Stimulated activated CD4-positive, alpha-beta T cell treated with anti-CD3 and anti-CD28 coated beads, Interleukin-12 subunit alpha, Interleukin-12 subunit beta, amount 100 ng/mL, for 48 hours (primary cell): ENCODE measurements around the gene MAP4K5.
"Not testable (repeated sequence)": the region's sequence is repeated elsewhere in the genome, so short reads cannot be mapped to it uniquely, and the experiment has no call there.

Source experiments
- DNase-seq, 3 donors: peaks; one replicate each; pipeline ENCODE4 v3.0.0-alpha.2; 2020; ENCODE audit warnings: low read depth in 2 of 3, low spot score in 1 of 3

The MAP4K5 gene

DNA sequence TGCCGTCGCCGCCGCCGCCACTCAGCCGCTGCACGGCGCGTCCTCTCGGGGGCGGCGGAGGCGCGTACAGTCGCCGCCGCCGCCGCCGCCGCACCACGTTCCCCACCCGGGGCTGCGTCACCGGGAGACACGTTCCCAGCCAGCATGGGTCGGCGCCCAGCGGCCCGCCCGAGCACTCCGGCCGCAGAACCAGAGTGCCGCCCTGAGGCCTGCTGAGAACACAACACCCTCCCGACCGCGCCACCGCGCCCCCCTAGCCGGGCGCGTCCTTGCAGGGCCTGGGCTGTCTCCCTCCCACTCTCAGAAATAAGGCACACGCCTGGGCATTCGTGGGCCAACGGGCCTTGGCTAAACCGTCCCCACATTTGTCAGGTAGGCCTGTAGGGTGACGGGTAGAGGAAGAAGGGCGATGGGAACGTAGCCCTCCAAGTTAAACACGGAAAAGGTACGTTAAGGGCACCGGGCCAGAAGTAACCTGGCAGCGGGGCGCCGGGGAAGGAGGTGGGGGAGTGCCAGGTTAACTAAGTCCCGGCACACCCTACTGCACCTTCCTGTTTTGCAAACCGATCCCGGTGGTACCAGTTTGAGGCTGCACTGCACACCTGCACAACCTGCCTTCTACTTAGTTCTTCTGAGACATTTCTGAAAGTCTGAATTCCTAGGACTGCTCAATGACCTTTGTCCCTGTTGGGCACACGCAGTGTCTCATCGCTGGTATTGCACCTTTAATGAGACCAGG, at the start of gene MAP4K5:
Gene MAP4K5, minus strand, starts transcription at position 68 of the 739 bp plus-strand sequence. CDS start 520 bp downstream, outside the sequence.
- peak; percentile 78 to 86 (median 81) for DNase-seq

DNA sequence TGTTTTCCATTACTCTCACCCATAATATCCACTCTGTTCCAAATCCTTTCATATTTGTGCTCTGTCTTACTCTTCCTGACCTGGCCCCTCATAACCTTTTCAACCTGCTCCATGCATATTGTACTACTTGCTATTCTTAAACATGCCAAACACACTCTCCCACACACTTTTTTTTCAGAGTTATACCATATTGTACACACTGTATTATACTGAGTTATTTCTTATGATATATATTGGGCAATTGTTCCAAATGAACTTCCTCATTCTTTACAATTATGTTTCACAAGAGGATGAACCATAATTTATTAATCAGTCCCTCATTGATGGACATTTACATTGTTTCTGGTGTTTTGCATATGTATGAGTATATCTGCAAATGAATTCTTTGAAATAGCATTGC, 46.1 kb upstream of the MAP4K5 start:
- no peak for DNase-seq

DNA sequence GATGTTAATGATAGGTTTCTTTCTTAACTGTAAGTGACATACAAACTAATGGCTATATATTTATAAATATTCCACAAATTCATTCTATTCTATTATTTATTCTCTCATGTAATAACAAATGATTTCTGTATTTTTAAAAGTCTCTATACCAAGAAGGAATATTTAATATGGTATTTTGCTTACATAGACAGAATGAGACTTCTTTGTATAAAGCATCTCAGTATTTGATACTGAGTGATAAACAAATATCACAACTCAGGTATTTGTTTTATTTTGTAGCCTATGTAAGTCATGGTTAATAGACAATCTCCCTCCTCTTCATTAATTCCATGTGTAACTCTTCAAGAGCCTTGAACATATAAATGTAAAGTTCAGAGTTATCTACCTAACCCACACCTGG, 45.6 kb upstream of the MAP4K5 start:
- DNase-seq: no peak

DNA sequence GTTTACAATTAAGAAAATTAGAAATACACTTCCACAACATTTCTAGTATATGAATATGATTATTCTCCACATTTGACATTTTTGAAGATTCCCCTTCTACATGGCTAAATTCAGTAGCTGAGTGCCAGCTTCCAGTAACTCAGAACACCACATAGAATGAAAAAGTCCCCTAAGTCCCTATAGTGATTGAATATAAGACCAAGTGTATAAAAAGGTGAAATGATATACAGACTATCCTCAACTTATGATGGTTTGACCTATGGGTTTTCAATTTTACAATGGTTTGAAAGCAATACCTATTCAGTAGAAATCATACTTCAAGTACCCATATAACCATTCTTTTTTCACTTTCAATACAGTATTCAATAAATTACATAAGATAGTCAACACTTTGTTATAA, 43.4 kb upstream of the MAP4K5 start:
- DNase-seq: no peak

DNA sequence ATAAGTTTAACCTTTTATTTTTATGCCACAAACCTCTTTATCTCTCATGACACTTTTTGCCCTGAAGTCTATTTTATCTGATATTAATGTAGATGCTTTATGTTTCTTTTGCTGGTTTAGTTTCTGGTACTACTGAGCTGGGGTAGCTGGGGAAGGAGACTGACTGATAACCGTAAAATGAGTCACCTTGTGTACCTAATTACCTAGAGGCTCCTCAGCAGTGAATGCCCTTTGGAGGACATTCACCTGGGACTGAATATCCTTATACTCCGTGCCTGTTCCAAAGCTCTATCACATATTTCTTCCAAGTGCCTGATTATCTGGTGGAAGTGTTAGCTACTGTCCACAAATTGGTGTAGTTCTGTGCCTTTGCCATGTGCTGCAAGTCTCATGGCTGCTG, 41.5 kb upstream of the MAP4K5 start:
- DNase-seq: no peak

DNA sequence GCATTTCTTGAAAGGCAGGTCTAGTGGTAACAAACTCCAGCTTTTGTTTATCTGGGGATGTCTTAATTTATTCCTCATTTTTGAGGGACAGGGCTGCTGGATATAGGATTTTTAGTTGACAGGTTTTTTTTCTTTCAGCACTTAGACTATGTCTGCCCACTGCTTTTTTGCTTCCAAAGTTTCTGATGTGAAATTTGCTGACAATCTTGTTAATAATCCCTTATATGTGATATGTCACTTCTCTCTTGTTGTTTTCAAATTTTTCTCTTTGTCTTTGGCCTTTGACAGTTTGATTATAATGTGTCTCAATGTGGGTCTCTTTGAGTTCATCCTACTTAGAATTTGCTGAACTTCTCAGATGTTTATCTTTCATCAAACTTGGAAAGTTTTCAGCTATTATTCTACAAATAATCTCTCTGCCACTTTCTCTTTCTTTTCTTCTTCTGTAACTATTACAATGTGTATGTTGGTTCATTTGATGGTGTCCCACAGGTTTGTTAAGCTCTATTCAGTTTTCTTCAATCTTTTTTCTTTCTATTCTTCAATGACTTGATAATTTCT, 37.4 kb upstream of the MAP4K5 start:
- no peak for DNase-seq

DNA sequence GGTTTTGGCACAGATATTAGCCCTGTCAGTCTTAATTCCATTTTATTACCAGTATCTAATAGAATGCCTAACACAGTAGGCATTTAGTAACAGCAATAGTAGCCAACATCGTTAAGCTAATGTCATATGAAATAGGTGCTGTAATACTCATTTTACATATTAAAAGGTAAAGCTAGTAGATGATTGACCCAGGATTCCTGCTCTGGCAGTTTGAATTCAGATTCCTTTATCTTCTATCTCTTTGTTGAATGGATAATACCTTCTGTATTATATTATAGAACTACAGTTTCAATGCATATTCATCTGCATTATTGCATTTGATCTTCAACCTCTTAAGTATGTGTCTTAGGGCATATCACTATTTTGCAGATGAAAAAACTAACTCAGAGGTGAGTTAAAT, 30.5 kb upstream of the MAP4K5 start:
- no peak for DNase-seq

DNA sequence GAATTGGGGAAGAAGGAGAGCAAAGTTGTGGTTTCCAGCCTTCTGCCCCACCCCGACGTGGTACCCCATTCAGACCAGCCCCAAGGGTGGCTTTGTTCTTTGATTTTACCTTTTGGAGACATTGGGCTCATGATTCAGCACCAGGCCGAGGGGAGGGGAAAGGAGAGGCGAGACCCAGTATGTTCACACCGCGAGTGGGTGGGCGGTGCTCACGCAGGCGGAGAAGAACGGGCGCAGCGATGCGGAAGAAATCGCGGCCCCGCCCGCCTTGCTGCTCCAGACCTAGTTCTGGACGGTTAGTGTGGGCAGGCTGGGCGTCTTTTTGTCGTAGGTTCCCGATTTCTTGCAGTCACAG, 28.5 kb upstream of the MAP4K5 start:
- peak; percentile 12 to 49 (median 26) for DNase-seq

DNA sequence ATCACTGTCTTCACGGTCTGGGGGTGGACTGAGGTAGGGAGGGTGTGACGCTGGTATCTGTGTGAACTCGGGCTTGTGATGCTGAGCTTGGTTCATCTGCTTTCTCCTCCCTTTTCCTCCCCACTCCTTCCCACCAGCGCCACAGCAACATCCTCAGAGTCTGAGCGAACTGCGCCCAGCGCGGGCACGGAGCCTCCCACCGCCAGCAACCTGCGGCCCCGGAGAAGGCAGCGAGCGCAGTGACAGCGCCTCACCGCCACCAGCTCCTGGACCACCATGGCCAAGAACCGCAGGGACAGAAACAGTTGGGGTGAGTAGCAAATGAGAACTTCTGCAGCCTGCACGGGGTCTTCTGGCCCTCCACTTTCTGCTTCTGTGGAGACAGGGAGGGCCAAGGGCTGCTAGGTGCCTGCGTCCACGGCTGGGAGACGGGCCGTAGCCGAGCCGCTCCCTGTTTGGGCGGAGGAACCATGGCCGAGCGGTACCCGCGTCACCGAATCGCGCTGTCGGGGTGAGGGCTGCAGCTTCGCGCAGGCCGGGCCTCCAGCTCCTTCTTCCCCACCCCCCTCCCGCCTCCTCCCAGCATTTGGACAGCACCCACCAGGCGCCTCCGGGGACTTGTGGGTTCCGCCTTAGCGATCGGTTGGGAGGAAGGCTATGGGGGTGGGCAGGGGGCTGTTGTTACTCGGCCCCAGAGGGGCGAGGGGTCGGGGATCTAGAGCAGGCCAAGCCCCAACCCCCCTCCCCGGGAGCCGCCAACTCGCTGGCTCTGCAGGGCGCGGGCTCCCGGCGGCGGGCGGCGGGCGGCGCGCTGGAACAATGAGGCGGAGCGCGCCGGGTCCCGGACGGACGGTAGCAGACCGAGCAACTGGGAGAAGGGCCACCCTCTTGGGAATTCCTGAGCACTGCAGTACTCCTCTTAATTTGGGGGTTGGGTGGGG, 27.9 kb upstream of the MAP4K5 start, which contains the start of gene ATL1:
Gene ATL1, plus strand, starts transcription at position 156 of the 941 bp plus-strand sequence. Its CDS starts 121 bp downstream, at position 277.
- peak; percentile 8 to 33 (median 30) for DNase-seq

DNA sequence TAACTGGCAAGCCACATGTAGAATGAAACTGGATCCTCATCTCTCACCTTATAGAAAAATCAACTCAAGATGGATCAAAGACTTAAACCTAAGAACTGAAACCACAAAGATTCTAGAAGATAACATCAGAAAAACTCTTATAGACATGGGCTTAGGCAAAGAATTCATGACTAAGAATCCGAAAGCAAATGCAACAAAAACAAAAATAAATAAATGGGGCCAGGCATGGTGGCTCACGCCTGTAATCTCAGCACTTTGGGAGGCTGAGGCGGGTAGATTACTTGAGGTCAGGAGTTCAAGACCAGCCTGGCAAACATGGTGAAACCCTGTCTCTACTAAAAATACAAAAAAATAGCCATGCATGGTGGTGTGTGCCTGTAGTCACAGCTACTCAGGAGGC, 20.4 kb upstream of the MAP4K5 start:
- not testable (repeated sequence) for DNase-seq

DNA sequence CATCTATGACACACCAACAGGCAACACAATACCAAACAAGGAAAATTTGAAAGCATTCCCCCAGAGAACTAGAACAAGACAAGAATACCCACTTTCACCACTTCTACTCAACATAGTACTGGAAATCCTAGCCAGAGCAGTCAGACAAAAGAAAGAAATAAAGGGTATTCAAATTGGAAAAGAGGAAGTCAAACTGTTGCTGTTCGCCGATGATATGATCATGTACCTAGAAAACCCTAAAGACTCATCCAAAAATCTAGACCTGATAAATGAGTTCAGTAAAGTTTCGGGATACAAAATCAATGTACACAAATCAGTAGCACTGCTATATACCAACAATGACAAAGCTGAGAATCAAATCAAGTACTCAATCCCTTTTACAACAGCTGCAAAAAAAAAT, 19.5 kb upstream of the MAP4K5 start:
- no peak for DNase-seq

DNA sequence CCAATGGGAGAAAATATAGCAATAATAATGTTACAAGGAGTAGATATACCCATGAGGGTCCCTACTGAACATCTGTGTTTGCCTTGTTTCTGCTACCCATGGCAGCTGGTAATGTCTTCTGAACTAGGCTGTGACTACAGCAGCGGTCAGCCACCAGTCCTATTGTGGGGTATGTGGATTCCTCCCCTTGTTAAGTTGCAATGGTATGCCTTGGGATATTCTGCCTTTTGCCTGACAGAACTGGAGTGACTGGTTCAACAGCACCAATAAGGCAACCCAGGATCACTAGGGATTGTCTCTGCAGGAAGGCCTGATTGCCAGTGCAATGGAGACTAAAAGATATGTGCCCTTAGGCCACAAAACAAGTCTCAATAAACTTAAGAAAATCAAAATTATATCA, 17.9 kb upstream of the MAP4K5 start:
- no peak for DNase-seq

DNA sequence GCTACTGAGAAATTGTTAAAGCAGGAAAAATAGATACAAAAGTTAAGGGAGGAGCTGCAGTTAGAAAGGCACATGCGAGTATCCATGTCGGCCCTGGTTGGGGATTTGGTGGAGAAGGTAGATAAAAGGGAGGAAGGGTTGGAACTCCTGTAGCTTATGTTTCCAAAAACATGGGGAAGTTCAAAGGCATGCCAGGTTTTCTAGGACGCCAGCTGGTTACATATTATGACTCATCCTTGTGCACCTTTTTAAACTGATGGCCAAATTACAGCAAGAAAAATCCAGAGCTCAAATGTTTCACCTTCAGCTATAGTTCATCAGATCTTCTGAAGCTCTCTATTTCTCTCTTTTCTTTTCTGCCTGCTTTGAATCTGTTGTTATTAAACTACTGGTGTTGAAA, 13.2 kb upstream of the MAP4K5 start:
- no peak for DNase-seq

DNA sequence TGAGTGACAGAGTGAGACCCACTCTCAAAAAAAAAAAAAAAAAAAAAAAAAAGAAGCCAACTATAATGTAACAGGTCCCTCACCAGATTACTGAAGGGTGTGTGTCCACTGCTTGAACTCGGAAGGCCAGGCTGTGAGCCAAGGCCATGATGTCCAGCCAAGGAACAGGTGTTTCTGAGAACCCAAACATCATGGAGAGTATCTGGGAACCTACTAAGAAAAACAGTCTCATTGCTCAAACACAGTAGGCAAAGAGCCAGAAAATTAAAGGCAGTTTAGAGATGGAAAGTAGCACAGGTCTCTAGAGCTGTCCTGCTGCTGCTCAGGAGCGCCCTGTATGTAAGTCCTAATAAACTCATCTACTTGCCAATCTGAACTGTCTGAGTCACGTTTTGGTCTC, 12.5 kb upstream of the MAP4K5 start:
- no peak for DNase-seq

DNA sequence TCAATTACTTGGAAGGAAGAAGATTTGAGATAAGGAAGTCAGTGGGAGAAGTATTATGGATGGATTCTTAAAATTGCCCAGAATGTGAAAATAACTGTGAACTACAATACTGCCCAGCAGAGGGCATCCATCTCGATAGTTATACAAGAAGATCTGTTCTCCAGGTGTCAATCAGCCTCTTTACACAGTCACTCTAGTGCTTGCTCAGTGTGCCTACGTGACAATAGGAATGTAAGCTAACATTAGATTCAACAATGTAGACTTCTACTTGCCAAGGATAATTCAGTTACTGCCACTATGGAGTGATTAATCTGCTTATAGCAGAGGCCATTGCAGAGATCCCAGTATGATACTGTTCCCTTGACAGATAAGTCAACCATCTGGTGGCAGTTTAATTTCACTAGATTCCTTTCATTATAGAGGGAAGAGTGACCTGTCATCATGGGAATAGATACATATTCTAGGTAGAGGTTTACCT, 10.6 kb upstream of the MAP4K5 start:
- DNase-seq: peak in 2 of 3 donors; percentile 10 to 50

DNA sequence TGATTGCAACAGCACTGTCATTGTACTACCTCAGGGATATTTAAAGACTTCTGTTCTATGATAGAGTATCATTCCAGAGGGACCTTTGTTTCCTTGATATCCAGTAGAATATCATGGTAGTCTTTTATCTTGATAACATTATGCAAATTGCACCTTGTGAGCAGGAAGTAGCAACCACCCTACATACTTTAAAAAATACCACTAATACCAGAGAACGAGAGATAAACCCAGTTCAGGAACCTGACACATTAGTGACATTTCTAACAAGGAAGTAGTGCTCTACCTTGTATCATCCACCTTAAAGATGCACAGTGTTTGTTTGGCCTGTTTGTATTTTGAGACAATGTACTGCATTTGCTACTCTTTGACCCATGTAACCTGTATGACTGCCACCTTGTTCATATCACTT, 8.8 kb upstream of the MAP4K5 start:
- no peak for DNase-seq

DNA sequence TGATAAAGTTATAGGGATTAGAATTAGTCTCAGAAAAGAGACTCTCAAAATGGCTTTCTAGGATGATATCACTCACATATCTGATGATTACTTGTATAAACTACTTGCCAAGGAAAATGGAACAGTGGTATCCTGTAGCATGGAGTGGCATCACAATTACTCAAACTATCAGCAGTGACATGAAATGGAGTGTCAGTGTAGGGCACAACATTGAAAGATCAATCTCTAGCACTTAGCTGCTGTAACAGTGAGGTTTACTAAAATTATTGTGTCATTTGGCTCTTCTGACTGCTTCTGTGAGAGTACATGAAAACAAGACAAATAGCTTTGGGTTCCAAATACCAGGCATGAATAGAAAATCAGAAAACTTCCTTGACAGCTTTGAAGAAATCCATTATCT, 6.7 kb upstream of the MAP4K5 start:
- no peak for DNase-seq

DNA sequence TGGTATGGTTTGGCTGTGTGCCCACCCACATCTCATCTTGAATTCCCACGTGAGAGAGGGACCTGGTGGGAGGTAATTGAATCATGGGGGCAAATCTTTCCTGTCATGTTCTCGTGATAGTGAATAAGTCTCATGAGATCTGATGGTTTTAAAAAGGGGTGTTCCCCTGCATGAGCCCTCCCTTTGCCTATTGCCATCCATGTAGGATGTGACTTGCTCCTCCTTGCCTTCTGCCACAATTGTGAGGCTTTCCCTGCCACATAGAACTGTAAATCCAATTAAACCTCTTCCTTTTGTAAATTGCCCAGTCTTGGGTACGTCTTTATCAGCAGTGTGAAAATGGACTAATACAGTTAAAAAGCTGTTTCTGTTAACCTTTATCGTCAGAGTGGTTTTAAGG, 5.7 kb upstream of the MAP4K5 start:
- not testable (repeated sequence) for DNase-seq

DNA sequence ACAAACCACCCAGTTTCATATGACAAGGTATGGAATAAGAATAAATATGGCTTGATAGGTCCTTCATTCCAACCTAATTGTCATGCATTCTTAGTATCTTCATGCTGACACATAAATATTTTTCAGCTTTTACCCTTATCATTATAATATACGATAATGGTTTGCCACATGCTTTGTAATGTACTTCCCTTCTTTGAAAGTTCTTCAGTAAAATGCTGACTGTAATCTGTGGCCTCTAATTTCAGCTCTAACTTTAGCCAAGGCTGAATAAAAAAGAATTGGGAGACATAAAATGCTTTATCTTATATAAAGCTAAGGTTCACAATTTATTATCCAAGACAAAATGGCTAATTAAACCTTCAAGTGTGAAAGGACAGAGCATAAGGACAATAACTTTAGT, 2.6 kb upstream of the MAP4K5 start:
- no peak for DNase-seq

DNA sequence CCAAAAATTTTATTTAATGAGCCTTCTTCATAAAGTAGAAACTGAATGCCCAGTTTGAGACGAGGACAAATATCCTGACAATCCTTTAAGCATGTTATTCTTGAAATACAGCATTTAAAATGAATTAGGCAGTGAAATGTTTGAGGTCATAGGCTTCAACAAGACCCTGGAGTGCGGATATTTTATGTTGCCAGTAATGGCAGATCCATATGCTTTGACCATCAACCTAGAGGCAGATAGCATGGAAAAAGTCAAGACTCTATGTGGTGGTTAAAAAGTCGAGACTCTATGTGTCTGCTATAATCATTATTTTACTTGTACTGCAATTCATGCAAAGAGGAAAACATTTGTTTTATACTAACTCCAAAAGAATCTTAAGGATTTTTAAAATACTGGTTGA, 2.0 kb upstream of the MAP4K5 start:
- no peak for DNase-seq

DNA sequence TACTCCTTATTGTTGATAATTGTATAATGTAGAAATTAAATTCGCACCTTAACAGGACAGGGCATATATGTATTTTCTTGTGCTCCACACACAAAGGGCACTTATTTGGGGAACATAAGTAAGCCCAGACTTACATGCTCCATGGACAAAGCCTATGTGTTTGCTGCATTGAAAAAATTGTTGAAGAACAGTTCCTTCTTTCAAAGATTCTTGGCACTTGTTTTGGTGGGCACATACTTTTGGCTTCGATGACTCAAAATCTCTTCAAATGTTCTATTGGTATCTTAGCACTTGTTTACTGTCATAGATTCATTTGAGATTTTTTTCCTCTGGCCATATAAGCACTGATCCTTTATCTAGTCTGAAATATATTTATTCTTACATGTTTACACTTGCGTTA, 1.4 kb upstream of the MAP4K5 start:
- no peak for DNase-seq

DNA sequence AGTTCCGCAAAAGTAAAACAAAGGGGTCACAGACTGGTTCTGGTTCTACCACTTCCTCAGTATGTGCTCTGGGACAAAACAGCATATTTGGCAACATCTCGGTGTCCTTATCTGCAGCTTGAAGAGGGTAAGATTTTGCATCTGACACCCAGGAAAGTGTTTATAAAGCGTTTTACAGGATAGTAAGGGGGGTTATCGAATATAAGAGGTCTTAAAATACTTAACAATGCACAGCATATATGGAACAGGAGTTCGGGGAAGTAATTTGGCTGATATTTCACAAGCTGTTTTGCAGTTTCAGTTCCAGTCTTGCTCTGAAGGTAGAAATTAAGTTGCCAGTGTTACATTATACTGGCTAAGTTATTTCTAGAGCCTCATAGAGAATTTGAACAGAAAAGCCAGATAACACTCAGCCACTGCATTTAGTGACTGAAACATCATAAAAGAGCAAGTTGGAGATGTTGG, 904 bp upstream of the MAP4K5 start:
- no peak for DNase-seq
